ENCODE data around the gene D2HGDH.
"Not testable (repeated sequence)": the region's sequence is repeated elsewhere in the genome, so short reads cannot be mapped to it uniquely, and the experiment has no call there.

The D2HGDH gene

GRCh38 chr2:241751152-241751551, 16.7 kb downstream of the D2HGDH start:
- no peak for DNase-seq

- no peak for DNase-seq
Observed at GRCh38 chr2:241751776-241752175, 17.3 kb downstream of the D2HGDH start.

GRCh38 chr2:241752253-241752652, 17.8 kb downstream of the D2HGDH start:
- DNase-seq, result no peak

- DNase-seq, result no peak
Observed at GRCh38 chr2:241752689-241753276, 18.4 kb downstream of the D2HGDH start.

GRCh38 chr2:241753493-241753892, 19.1 kb downstream of the D2HGDH start:
- DNase-seq, result no peak

GRCh38 chr2:241754042-241754441, 19.6 kb downstream of the D2HGDH start:
- DNase-seq, result no peak

- DNase-seq, result no peak
Observed at GRCh38 chr2:241755166-241755565, 20.7 kb downstream of the D2HGDH start.

GRCh38 chr2:241755777-241756176, 21.3 kb downstream of the D2HGDH start:
- no peak for DNase-seq

- DNase-seq, result no peak
Observed at GRCh38 chr2:241759067-241759807, 24.8 kb downstream of the D2HGDH start.

GRCh38 chr2:241759893-241760292, 25.5 kb downstream of the D2HGDH start:
- not testable (repeated sequence) for DNase-seq

- no peak for DNase-seq
Observed at GRCh38 chr2:241760301-241760771, 25.9 kb downstream of the D2HGDH start.

- no peak for DNase-seq
Observed at GRCh38 chr2:241762321-241762932, 28.0 kb downstream of the D2HGDH start.

- DNase-seq, result no peak
Observed at GRCh38 chr2:241762933-241763369, 28.5 kb downstream of the D2HGDH start.

- no peak for DNase-seq
Observed at GRCh38 chr2:241763551-241764274, 29.3 kb downstream of the D2HGDH start.

- DNase-seq, result no peak
Observed at GRCh38 chr2:241764275-241765241, 30.1 kb downstream of the D2HGDH start.

- DNase-seq, result no peak
Observed at GRCh38 chr2:241767464-241768250, 33.2 kb downstream of the D2HGDH start.

- no peak for DNase-seq
Observed at GRCh38 chr2:241768251-241768711, 33.9 kb downstream of the D2HGDH start.

GRCh38 chr2:241768850-241769249, 34.4 kb downstream of the D2HGDH start:
- no peak for DNase-seq

- DNase-seq, result no peak
Observed at GRCh38 chr2:241769819-241770184, 35.4 kb downstream of the D2HGDH start.

- DNase-seq, result no peak
Observed at GRCh38 chr2:241770185-241770935, 35.9 kb downstream of the D2HGDH start.

- no peak for DNase-seq
Observed at GRCh38 chr2:241770936-241771285, 36.5 kb downstream of the D2HGDH start.

Data from activated naive CD4-positive, alpha-beta T cell (primary cell).